Endothelial cell (in vitro differentiated cells): ENCODE measurements around the gene PRR5. TPM values are rescaled to one million over a fixed set of nuclear protein-coding genes. Genes with fewer than 3 reads are reported as not detected.

ENCODE experiments used
- DNase-seq: peaks from one replicate; pipeline ENCODE4 v3.0.0; 2021; ENCODE audit warnings: low spot score
- H3K27ac Mint-ChIP-seq: one replicate; pipeline ENCODE4 v1.8.0; 2021; ENCODE audit warnings: mixed read lengths, inconsistent platforms; ENCODE audit not compliant: unreplicated experiment
- H3K27me3 Mint-ChIP-seq: one replicate; pipeline ENCODE4 v1.8.0; 2021; ENCODE audit warnings: mild to moderate bottlenecking, moderate library complexity, mixed read lengths, inconsistent platforms; ENCODE audit not compliant: unreplicated experiment
- H3K36me3 Mint-ChIP-seq: one replicate; pipeline ENCODE4 v1.8.0; 2021; ENCODE audit warnings: mild to moderate bottlenecking, low read depth, mixed read lengths, inconsistent platforms; ENCODE audit not compliant: unreplicated experiment
- H3K4me1 Mint-ChIP-seq: one replicate; pipeline ENCODE4 v1.8.0; 2021; ENCODE audit warnings: mild to moderate bottlenecking, mixed read lengths, inconsistent platforms; ENCODE audit not compliant: unreplicated experiment
- H3K4me3 Mint-ChIP-seq: one replicate; pipeline ENCODE4 v1.8.0; 2021; ENCODE audit warnings: mild to moderate bottlenecking, mixed read lengths, inconsistent platforms; ENCODE audit not compliant: unreplicated experiment
- H3K9me3 Mint-ChIP-seq: one replicate; pipeline ENCODE4 v1.8.0; 2021; ENCODE audit warnings: mixed read lengths, inconsistent platforms; ENCODE audit not compliant: unreplicated experiment
- CTCF ChIP-seq: fragments of 200-600 bp; sonication (generic); IDR thresholded peaks from one replicate; pipeline ENCODE4 v1.5.0; 2021; ENCODE audit warnings: antibody characterized with exemption; ENCODE audit not compliant: unreplicated experiment
- total RNA-seq: library from RNA; stranded (reverse); fragmentation: NEBNext Ultra II Directional; extraction: Animal tissue kit (Norgen Biotek cat#: 25700); gene quantifications from one replicate; pipeline ENCODE4 v1.2.1, GENCODE V29; 2021; ENCODE audit not compliant: unreplicated experiment

PRR5 gene
- total RNA-seq, 1 donor from 2014 or later, result 40.5 TPM

- Mint-ChIP-seq H3K36me3 (peaks cover 3% of the 10 kb centered on the region), H3K9me3 (no peaks in the 10 kb centered on the region)
- no peak for DNase-seq
Observed at GRCh38 chr22:44685384-44686056, 16.5 kb upstream of the PRR5 start.

GRCh38 chr22:44686873-44687600 is 15.0 kb upstream of the PRR5 start:
- H3K4me1 Mint-ChIP-seq, result peaks cover 9% of the 10 kb centered on the region
- no peaks in the 10 kb centered on the region for H3K9me3 Mint-ChIP-seq
- no peak for DNase-seq
- no peak overlapping the region for H3K4me3 Mint-ChIP-seq
- no peak overlapping the region for H3K27ac Mint-ChIP-seq
- peaks cover 6% of the 10 kb centered on the region for H3K27me3 Mint-ChIP-seq
- no peak for TF ChIP-seq CTCF
- H3K36me3 Mint-ChIP-seq, result peaks cover 3% of the 10 kb centered on the region

More at GRCh38 chr22:44685384-44686056, 16.5 kb upstream of the PRR5 start:
- Mint-ChIP-seq H3K27me3 (peaks cover 11% of the 10 kb centered on the region), H3K4me1 (peaks cover 9% of the 10 kb centered on the region), H3K4me3 (no peak overlapping the region), H3K27ac (no peak overlapping the region)
- TF ChIP-seq CTCF, result no peak

- Mint-ChIP-seq H3K4me3 (no peak overlapping the region), H3K4me1 (peaks cover 9% of the 10 kb centered on the region), H3K9me3 (no peaks in the 10 kb centered on the region), H3K27me3 (peaks cover 3% of the 10 kb centered on the region), H3K36me3 (peaks cover 3% of the 10 kb centered on the region), H3K27ac (no peak overlapping the region)
- no peak for DNase-seq
- TF ChIP-seq CTCF, result no peak
Observed at GRCh38 chr22:44689173-44689572, 12.8 kb upstream of the PRR5 start.

- DNase-seq, result no peak
- Mint-ChIP-seq H3K27me3 (peaks cover 3% of the 10 kb centered on the region), H3K9me3 (no peaks in the 10 kb centered on the region), H3K4me3 (no peak overlapping the region), H3K36me3 (peaks cover 3% of the 10 kb centered on the region), H3K27ac (no peak overlapping the region), H3K4me1 (peaks cover 7% of the 10 kb centered on the region)
- TF ChIP-seq CTCF, result no peak
Observed at GRCh38 chr22:44689915-44690524, 12.0 kb upstream of the PRR5 start.
